GF-D8 (cell line): ENCODE data around the gene MB.

Experiments used
- DNase-seq: peaks from one replicate; lab custom pipeline; 2025; lab: John Stamatoyannopoulos, UW

The MB gene

DNA sequence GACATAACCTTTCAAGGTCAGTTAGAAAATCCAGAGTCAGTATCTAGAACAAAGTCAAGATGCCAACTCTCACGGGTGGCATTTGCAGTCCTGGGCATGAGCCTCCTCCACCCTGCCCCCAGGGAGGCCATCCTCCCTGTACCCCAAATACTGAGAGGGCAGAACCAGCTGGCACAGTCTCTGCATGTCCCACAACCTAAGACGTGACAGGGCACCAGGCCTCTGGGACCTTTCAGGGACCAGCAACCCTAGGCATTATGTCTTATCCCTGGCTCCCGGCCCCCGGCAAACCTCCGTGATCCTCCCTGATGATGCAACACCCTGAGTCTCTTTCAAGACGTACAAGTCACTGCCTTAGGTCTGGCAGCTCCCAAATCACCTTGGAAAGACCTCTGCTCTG, 2.0 kb downstream of the MB start:
- no peak for DNase-seq

GRCh38 chr22:35614404-35614803, 2.7 kb downstream of the MB start:
- DNase-seq = no peak

- no peak for DNase-seq
These were observed 4.2 kb downstream of the MB start for GRCh38 chr22:35612903-35613302.

DNA sequence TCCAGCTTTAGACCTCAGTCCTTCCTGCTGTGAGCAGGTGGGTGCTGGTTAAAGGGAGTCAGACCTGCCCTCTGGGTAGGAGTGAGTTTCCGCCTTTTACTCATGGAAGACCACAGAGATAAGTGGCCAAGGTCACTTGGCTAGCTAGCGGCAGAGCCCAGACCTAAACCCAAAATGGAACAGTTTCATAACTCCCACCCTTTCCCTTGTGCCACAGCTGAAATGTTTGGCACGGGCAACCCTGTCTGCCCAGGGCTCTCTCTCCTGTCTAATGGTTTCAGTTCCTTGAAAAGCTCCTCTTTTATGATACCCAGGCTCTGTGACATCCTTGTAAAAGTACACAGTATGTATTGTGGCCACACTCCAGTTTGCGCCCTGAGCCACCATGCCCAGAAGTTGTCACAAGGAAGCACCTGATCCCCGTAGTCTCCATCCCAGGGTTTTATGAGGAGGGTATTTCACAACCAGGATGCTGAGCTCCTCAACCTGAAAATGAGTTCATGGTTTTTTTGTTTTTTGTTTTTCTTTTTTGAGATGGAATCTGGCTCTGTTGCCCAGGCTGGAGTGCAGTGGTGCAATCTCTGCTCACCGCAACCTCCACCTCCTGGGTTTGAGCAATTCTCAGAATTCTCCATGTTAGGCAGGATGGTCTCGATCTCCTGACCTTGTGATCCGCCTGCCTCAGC, 5.1 kb downstream of the MB start:
- peak; percentile 67 for DNase-seq

- no peak for DNase-seq
These were observed 5.8 kb downstream of the MB start for GRCh38 chr22:35611200-35611890.

- no peak for DNase-seq
These were observed 6.4 kb downstream of the MB start for GRCh38 chr22:35610741-35611140.

GRCh38 chr22:35609761-35610160, 7.4 kb downstream of the MB start:
- DNase-seq = no peak

DNA sequence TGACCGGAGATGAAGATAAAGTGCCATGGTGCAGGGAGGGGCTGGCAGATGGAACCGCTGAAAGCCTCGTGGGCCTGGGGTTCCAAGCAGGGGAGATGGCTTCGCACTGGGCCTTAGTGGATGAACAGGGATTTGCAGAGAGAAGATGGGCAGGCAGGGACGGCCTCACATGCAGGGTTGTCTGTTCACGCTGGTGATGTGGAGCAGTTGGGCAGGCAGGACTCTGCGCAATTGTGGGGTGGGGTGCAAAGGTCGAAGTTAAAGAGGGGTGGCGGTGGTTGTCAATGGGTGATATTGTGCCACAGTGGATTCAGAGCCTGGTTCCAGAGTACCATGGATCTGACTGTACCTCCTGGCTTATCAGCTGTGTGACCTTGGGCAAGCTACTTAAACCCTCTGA, 7.9 kb downstream of the MB start:
- DNase-seq = no peak

DNA sequence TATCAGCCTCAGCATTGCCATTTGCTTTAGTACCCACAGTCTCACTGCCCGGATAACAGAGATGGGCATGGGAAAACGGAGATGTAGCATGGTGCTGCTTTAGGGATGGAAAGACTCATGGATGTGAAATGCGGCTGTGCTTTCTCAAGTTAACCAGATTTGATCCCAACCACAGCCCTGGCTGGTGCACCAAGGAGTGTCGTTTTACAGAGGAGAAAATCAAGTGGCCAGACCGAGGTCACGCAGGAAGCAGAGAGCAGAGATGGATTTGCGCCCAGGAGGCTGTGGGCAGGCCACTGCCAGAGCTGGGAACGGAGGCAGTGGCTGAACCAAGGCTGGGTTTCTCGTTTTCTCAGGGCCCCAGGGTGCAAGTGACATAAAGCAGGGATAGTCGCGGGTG, 9.0 kb downstream of the MB start:
- DNase-seq = no peak

DNA sequence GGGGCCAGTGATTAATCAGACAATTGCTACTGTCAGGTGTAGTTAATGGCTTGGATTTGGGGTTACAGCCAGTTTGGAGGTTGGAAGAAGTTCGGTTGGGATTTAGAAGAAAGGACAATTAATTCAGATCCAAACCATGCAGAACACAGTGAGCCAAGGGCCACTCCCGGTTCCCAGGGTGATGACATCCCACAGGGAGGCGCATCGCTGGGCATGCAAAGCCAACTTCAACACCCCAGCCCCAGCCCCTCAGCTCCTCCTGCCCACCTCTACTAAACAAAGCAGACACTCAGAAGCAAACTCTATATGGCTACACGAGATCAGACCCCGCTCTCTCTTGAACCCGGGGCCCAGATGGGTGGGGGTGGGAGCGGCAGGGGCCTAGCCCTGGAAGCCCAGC, 10.2 kb downstream of the MB start:
- DNase-seq = no peak

DNA sequence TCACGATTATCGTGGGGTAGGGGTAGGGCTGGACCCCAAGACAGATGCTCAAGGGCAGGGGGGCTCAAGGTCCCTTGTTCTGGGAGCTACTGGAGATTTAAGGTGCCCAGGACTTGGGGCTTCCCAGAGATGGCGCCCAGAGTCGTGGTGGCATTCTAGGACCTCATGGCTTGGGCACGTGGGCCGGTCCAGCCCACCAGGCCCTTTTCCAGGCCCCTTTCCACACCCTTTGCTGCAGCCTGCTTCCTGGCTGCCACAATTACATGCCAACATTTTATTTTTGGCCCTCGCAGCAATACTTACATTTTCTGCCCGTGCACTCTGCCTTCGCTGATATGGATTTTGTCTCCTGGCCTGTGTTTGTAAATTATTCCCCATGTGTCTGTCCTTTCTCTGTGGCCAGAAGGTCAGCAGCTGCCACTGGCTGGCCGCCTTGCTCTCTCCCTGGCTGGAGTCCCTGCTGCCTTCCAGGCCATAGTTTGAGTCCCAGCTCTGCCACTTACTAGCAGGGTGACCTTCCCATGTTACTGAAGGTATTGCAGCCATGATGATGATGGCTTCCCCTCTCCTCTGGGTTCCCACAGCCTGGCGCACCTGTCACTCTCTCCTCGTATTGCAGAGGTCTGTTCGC, 11.2 kb downstream of the MB start:
- no peak for DNase-seq

- DNase-seq = no peak
These were observed 11.8 kb downstream of the MB start for GRCh38 chr22:35605369-35605680.

- peak; percentile 44 for DNase-seq
These were observed 12.3 kb downstream of the MB start for GRCh38 chr22:35604621-35605368.

- DNase-seq = peak; percentile 25
These were observed 15.2 kb downstream of the MB start for GRCh38 chr22:35601743-35602615.

- no peak for DNase-seq
These were observed 16.0 kb downstream of the MB start for GRCh38 chr22:35601013-35601580.

GRCh38 chr22:35600476-35600875, 16.7 kb downstream of the MB start:
- DNase-seq = no peak

DNA sequence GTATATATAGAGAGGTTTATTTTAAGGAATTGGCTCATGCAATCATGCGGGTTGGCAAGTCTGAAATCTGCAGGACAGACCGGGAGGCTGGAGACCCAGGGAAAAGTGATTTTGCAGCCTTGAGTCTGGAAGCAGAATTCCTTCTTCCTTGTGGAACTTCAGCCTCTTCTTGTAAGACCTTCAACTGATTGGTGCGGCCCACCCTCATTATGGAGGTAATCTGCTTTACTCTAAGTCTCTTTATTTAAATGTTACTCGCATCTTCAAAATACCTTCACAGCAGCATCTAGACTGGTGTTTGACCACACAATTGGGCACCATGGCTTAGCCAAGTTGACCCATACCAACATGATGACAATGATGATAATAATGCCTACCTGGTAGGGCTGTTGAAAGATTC, 17.8 kb downstream of the MB start:
- no peak for DNase-seq

GRCh38 chr22:35598396-35598710, 18.8 kb downstream of the MB start:
- no peak for DNase-seq

DNA sequence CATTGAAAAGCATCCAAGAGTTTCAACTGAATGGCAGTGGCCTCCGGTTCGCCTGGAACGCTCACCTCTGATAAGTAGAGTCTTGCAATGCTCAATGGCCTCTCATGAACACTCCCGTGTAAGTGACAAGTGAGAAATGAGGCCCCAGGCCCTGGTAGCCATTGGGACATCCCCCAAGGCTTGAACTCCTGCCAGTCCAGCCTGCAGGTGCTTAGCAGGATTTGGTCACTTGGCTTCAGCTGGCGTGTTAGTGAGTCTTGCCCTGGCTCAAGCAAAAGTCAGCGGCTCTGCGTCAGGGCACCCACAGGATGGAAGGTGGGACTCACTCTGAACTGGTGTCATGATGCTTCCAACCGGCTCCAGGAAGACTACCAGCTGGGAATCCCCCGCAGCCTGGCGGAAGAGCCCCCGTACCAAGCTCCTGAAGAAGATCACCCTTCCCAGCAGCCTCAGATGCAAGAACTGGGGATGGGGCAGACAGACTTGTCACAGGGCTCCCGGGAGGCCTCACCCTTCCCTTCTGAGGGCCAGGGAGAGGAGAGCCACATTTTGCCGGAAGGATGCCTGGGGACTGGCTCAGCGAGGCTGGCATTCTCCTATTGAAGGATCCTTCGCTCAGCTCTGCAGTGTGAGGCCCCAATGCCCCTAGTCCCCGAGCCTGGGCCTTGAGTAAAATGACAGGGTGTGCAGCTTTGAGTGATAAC, 19.3 kb downstream of the MB start:
- DNase-seq = no peak

GRCh38 chr22:35596821-35597220, 20.3 kb downstream of the MB start:
- no peak for DNase-seq

- no peak for DNase-seq
These were observed 22.4 kb downstream of the MB start for GRCh38 chr22:35594686-35595085.
